Measurements from ENCODE around the gene CNR2.
A peak's percentile ranks its signal among the peaks of the same experiment; 100 is the strongest.

The CNR2 gene

GRCh38 chr1:23825076-23825761 lies 87.9 kb downstream of the CNR2 start, which contains the start of gene HMGCL:
TSS of gene HMGCL (minus strand) at chr1:23825429. CDS start at chr1:23825415, 14 bp downstream.
- Mint-ChIP-seq H3K27ac (peak within 1 kb of the TSS; percentile 91), H3K27me3 (peaks cover 4% of the 10 kb centered on the region), H3K4me3 (peak within 1 kb of the TSS; percentile 95), H3K9me3 (no peaks in the 10 kb centered on the region), H3K4me1 (peaks cover 25% of the 10 kb centered on the region), H3K36me3 (peaks cover 14% of the 10 kb centered on the region)
- CTCF ChIA-PET, result interaction anchor here (0.8 to 4.5 kb wide), 4 partner anchors 14 to 91 kb away, joined by 3 to 26 read pairs (median 3); no protein-coding TSS in a partner anchor
- peak; percentile 94 for DNase-seq

- H3K9me3 Mint-ChIP-seq, result no peaks in the 10 kb centered on the region
- H3K4me1 Mint-ChIP-seq, result peaks cover 25% of the 10 kb centered on the region
- peak overlapping the region; percentile 95 for H3K4me3 Mint-ChIP-seq
- DNase-seq, result no peak
- peaks cover 16% of the 10 kb centered on the region for H3K36me3 Mint-ChIP-seq
- H3K27ac Mint-ChIP-seq, result peak overlapping the region; percentile 91
- peaks cover 4% of the 10 kb centered on the region for H3K27me3 Mint-ChIP-seq
- CTCF ChIA-PET, result interaction anchor here (0.8 to 4.5 kb wide), 4 partner anchors 14 to 92 kb away, joined by 3 to 26 read pairs (median 3); no protein-coding TSS in a partner anchor
Observed at GRCh38 chr1:23824711-23825075, 88.5 kb downstream of the CNR2 start.

- peaks cover 16% of the 10 kb centered on the region for H3K36me3 Mint-ChIP-seq
- H3K27me3 Mint-ChIP-seq, result peaks cover 3% of the 10 kb centered on the region
- H3K27ac Mint-ChIP-seq, result no peak overlapping the region
- peaks cover 25% of the 10 kb centered on the region for H3K4me1 Mint-ChIP-seq
- CTCF ChIA-PET, result interaction anchor here (0.6 to 4.5 kb wide), 2 partner anchors 13 to 20 kb away, joined by 4 to 26 read pairs; no protein-coding TSS in a partner anchor
- H3K9me3 Mint-ChIP-seq, result no peaks in the 10 kb centered on the region
- peak overlapping the region; percentile 95 for H3K4me3 Mint-ChIP-seq
- DNase-seq, result no peak
Observed at GRCh38 chr1:23823767-23824166, 89.4 kb downstream of the CNR2 start.
